IMR-90 (cell line): ENCODE measurements around the gene BEND3. TPM values are rescaled to one million over a fixed set of nuclear protein-coding genes. Genes with fewer than 3 reads are reported as not detected.

ENCODE experiments used
- ATAC-seq: fragments of 200-7000 bp; cut with Tn5 transposase; 2 replicates; pipeline ENCODE4 v1.9.1; 2020; ENCODE audit warnings: low read depth, mild to moderate bottlenecking, moderate library complexity
- BruUV-seq: library from RNA; stranded (reverse); fragments of 400-500 nt; replicated peaks from 2 replicates; lab custom pipeline; 2021; lab: Mats Ljungman, UMichigan
- CTCF ChIA-PET: fragments of 300-600 bp; formaldehyde crosslinking; extraction: SDS; loops from one replicate; lab custom pipeline; 2021; ENCODE audit warnings: antibody characterized with exemption; lab: Yijun Ruan, JAX
- POLR2A ChIA-PET: fragments of 300-600 bp; sonication (Branson Sonifier 250); formaldehyde crosslinking; loops from one replicate; lab custom pipeline; 2022; ENCODE audit warnings: antibody characterized with exemption; ENCODE audit not compliant: unreplicated experiment; lab: Charles Lee
- DNase-seq: peaks from one replicate; pipeline ENCODE4 v3.0.0; 2013
- H2AFZ ChIP-seq: replicated peaks from 2 replicates; pipeline ENCODE3; 2013; ENCODE audit warnings: low read length, mild to moderate bottlenecking; ENCODE audit not compliant: poor library complexity
- H2AK5ac ChIP-seq: 2 replicates; pipeline ENCODE4 v1.6.1; 2013; ENCODE audit warnings: low read depth, low read length, inconsistent platforms
- H2AK9ac ChIP-seq: replicated peaks from 2 replicates; pipeline ENCODE3; 2013; ENCODE audit warnings: mild to moderate bottlenecking, low read depth, low read length, moderate library complexity; ENCODE audit not compliant: poor library complexity
- H2BK120ac ChIP-seq: 2 replicates; pipeline ENCODE4 v1.6.1; 2013; ENCODE audit warnings: low read depth, low read length, inconsistent platforms
- H2BK15ac ChIP-seq: 3 replicates; pipeline ENCODE4 v1.6.1; 2013; ENCODE audit warnings: low read depth, low read length, inconsistent platforms
- H2BK20ac ChIP-seq: 2 replicates; pipeline ENCODE4 v1.6.1; 2013; ENCODE audit warnings: low read depth, mild to moderate bottlenecking, inconsistent platforms, low read length, moderate library complexity
- H2BK5ac ChIP-seq: 2 replicates; pipeline ENCODE4 v1.6.1; 2013; ENCODE audit warnings: mild to moderate bottlenecking, low read depth, low read length, inconsistent platforms; ENCODE audit not compliant: poor library complexity, severe bottlenecking
- H3K14ac ChIP-seq: replicated peaks from 2 replicates; pipeline ENCODE4 v1.6.1; 2013; ENCODE audit warnings: low read depth, low read length, inconsistent platforms
- H3K18ac ChIP-seq: 2 replicates; pipeline ENCODE4 v1.6.1; 2013; ENCODE audit warnings: low read depth, low read length, control low read depth
- H3K23ac ChIP-seq: 2 replicates; pipeline ENCODE4 v1.6.1; 2013; ENCODE audit warnings: low read depth, low read length, inconsistent platforms
- H3K27ac ChIP-seq: 2 replicates; pipeline ENCODE4 v1.5.1; 2013; ENCODE audit warnings: mild to moderate bottlenecking, control low read depth, low read length; ENCODE audit not compliant: insufficient read depth
- H3K27me3 ChIP-seq: 2 replicates; pipeline ENCODE4 v1.6.1; 2013; ENCODE audit warnings: low read length; ENCODE audit not compliant: control insufficient read depth, insufficient read depth
- H3K36me3 ChIP-seq: 2 replicates; pipeline ENCODE4 v1.6.1; 2013; ENCODE audit warnings: low read length, mixed read lengths; ENCODE audit not compliant: control insufficient read depth, insufficient read depth
- H3K4ac ChIP-seq: 2 replicates; pipeline ENCODE4 v1.6.1; 2013; ENCODE audit warnings: low read depth, low read length, inconsistent platforms
- H3K4me1 ChIP-seq: 2 replicates; pipeline ENCODE4 v1.6.1; 2013; ENCODE audit warnings: low read length, mixed read lengths; ENCODE audit not compliant: control insufficient read depth, insufficient read depth
- H3K4me2 ChIP-seq: 2 replicates; pipeline ENCODE4 v1.6.1; 2013; ENCODE audit warnings: low read depth, mild to moderate bottlenecking, control low read depth, low read length, moderate library complexity
- H3K4me3 ChIP-seq: 2 replicates; pipeline ENCODE4 v1.5.1; 2013; ENCODE audit warnings: low read depth, mild to moderate bottlenecking, control low read depth, low read length, moderate library complexity; ENCODE audit not compliant: insufficient read depth
- H3K56ac ChIP-seq: 2 replicates; pipeline ENCODE4 v1.6.1; 2013; ENCODE audit warnings: low read length, inconsistent platforms; ENCODE audit not compliant: insufficient read depth; ENCODE audit errors: extremely low read depth
- H3K79me1 ChIP-seq, 2 experiments: 2 replicates each; pipeline ENCODE4 v1.6.1; 2013; ENCODE audit warnings: low read length in 2 of 2, inconsistent platforms in 1 of 2, low read depth in 1 of 2
- H3K9ac ChIP-seq: 2 replicates; pipeline ENCODE4 v1.6.1; 2013; ENCODE audit warnings: low read depth, low read length, control low read depth
- H3K9me1 ChIP-seq: 2 replicates; pipeline ENCODE4 v1.6.1; 2013; ENCODE audit warnings: low read length, inconsistent platforms; ENCODE audit not compliant: insufficient read depth
- H3K9me3 ChIP-seq: 2 replicates; pipeline ENCODE4 v1.6.1; 2013; ENCODE audit warnings: low read length; ENCODE audit not compliant: control insufficient read depth, insufficient read depth
- H4K20me1 ChIP-seq: 2 replicates; pipeline ENCODE4 v1.6.1; 2013; ENCODE audit warnings: low read length, inconsistent platforms; ENCODE audit not compliant: insufficient read depth
- H4K5ac ChIP-seq: 2 replicates; pipeline ENCODE4 v1.6.1; 2013; ENCODE audit warnings: mild to moderate bottlenecking, low read depth, low read length, control low read depth
- H4K8ac ChIP-seq, 2 experiments: 2 replicates each; pipeline ENCODE4 v1.6.1; 2013; ENCODE audit warnings: low read depth in 2 of 2, low read length in 2 of 2, control low read depth in 1 of 2, inconsistent platforms in 1 of 2
- H4K91ac ChIP-seq: 2 replicates; pipeline ENCODE4 v1.6.1; 2013; ENCODE audit warnings: low read depth, low read length, inconsistent platforms; ENCODE audit not compliant: insufficient read depth
- BHLHE40 ChIP-seq: fragments of 150-350 bp; IDR thresholded peaks from 2 replicates; pipeline ENCODE4 v1.6.1; 2016; ENCODE audit warnings: mild to moderate bottlenecking, low read depth, low read length
- CEBPB ChIP-seq: IDR thresholded peaks from 2 replicates; pipeline ENCODE4 v1.6.1; 2012; ENCODE audit warnings: low read depth, low read length, improper control_type of control experiment
- ELK1 ChIP-seq: fragments of 150-350 bp; IDR thresholded peaks from 2 replicates; pipeline ENCODE4 v1.6.1; 2016; ENCODE audit warnings: low read depth, mild to moderate bottlenecking, low read length, moderate library complexity, borderline replicate concordance
- MAZ ChIP-seq: IDR thresholded peaks from 2 replicates; pipeline ENCODE4 v1.6.1; 2012; ENCODE audit warnings: low read depth, mild to moderate bottlenecking, low read length, improper control_type of control experiment, moderate library complexity, borderline replicate concordance
- MXI1 ChIP-seq: IDR thresholded peaks from 2 replicates; pipeline ENCODE4 v1.6.1; 2012; ENCODE audit warnings: low read depth, mild to moderate bottlenecking, low read length, moderate library complexity, borderline replicate concordance
- NFE2L2 ChIP-seq: fragments of 150-350 bp; IDR thresholded peaks from 2 replicates; pipeline ENCODE4 v1.6.1; 2016; ENCODE audit warnings: low read depth, mild to moderate bottlenecking, low read length
- RCOR1 ChIP-seq: IDR thresholded peaks from 2 replicates; pipeline ENCODE4 v1.6.1; 2012; ENCODE audit warnings: mild to moderate bottlenecking, low read length, improper control_type of control experiment; ENCODE audit not compliant: insufficient replicate concordance
- RFX5 ChIP-seq: IDR thresholded peaks from 2 replicates; pipeline ENCODE4 v1.8.0; 2012; ENCODE audit warnings: low read depth, mild to moderate bottlenecking, low read length, moderate library complexity
- SMC3 ChIP-seq: fragments of 150-350 bp; IDR thresholded peaks from 2 replicates; pipeline ENCODE4 v1.6.1; 2016; ENCODE audit warnings: low read depth, mild to moderate bottlenecking, antibody characterized with exemption, low read length, moderate library complexity
- USF2 ChIP-seq: fragments of 150-350 bp; IDR thresholded peaks from 2 replicates; pipeline ENCODE4 v1.6.1; 2017; ENCODE audit warnings: mild to moderate bottlenecking, antibody characterized with exemption, low read length, low read depth
- WGBS, 2 experiments: methylation state at CpG; one replicate each; pipeline versions ENCODE4 v1.1.5 to v1.1.7; 2013; ENCODE audit warnings: missing lambda C conversion rate in 2 of 2; ENCODE audit not compliant: insufficient read length in 1 of 2; ENCODE audit errors: extremely low coverage in 2 of 2; 5-methylcytosine and 5-hydroxymethylcytosine counted together
- dilution Hi-C: fragments of 300-500 bp; cut with HindIII; formaldehyde crosslinking; loops from one replicate; pipeline ENCODE4 v1.14.3; 2018; ENCODE audit warnings: low sequenced_read_pairs; ENCODE audit not compliant: unreplicated experiment
- in situ Hi-C: fragments of 300-500 bp; cut with MboI; formaldehyde crosslinking; loops from 3 replicates; pipeline ENCODE4 v1.14.3; 2019; ENCODE audit warnings: low sequenced_read_pairs, inconsistent platforms, mixed read lengths
- intact Hi-C: fragments of 100-400 bp; cut with micrococcal nuclease; formaldehyde crosslinking; loops from 2 replicates; pipeline ENCODE4 v1.10.0; 2022
- polyA plus RNA-seq, 3 experiments: library from polyadenylated mRNA; depleted of rRNA; stranded (reverse); fragments of >200 nt; gene quantifications; 2 replicates each; pipeline ENCODE4 v1.2.3, GENCODE V29; 2012; ENCODE audit warnings: low replicate concordance in 1 of 3
- total RNA-seq: library from RNA; depleted of rRNA; stranded (reverse); fragments of >200 nt; gene quantifications from 2 replicates; pipeline ENCODE4 v1.2.3, GENCODE V29; 2012

Gene BEND3
- total and polyA plus RNA-seq, 2 of the 4 experiments (the other 2 are of a cell fraction): 1.2 to 1.8 TPM

GRCh38 chr6:107140581-107140980 is 25.3 kb upstream of the BEND3 start:
- Histone ChIP-seq H2BK20ac (no peak overlapping the region), H3K9ac (no peak overlapping the region), H4K5ac (no peak overlapping the region), H3K9me1 (no peaks in the 10 kb centered on the region), H2BK5ac (no peak overlapping the region), H3K14ac (no peak overlapping the region), H2BK120ac (no peak overlapping the region), H4K91ac (no peak overlapping the region), H3K27me3 (no peaks in the 10 kb centered on the region), H3K27ac (no peak overlapping the region), H3K4ac (no peak overlapping the region), H2AFZ (no peak overlapping the region), H3K36me3 (no peaks in the 10 kb centered on the region), H3K23ac (no peak overlapping the region), H4K20me1 (no peaks in the 10 kb centered on the region), H3K4me1 (no peaks in the 10 kb centered on the region), H3K4me3 (no peak overlapping the region), H3K9me3 (no peaks in the 10 kb centered on the region), H3K4me2 (no peak overlapping the region), H3K79me1 (no peaks in the 10 kb centered on the region), H2BK15ac (no peak overlapping the region), H3K56ac (no peak overlapping the region), H2AK9ac (no peak overlapping the region), H2AK5ac (no peak overlapping the region), H4K8ac (no peak overlapping the region), H3K18ac (no peak overlapping the region)
- ATAC-seq: no peak
- no peak for TF ChIP-seq RFX5
- no peak for TF ChIP-seq ELK1
- TF ChIP-seq USF2: no peak
- no peak for TF ChIP-seq BHLHE40
- TF ChIP-seq CEBPB: no peak
- no peak for TF ChIP-seq RCOR1
- no peak for TF ChIP-seq MAZ
- TF ChIP-seq MXI1: no peak
- no peak for TF ChIP-seq SMC3
- no peak for TF ChIP-seq NFE2L2
- POLR2A ChIA-PET: no interaction called here
- CTCF ChIA-PET: no interaction called here
- BruUV-seq: no TSS peak
- DNase-seq: no peak
- dilution Hi-C loops (no loop called here), in situ Hi-C loops (no loop called here), intact Hi-C loops (no loop called here)
- no CpG with 5 or more reads among the region's 3 CpGs for WGBS, 2 experiments
